MCF 10A (cell line): ENCODE measurements around the gene SOWAHA. TPM values are rescaled to one million over a fixed set of nuclear protein-coding genes. Genes with fewer than 3 reads are reported as not detected.
"Not testable (repeated sequence)": the region's sequence is repeated elsewhere in the genome, so short reads cannot be mapped to it uniquely, and the experiment has no call there.

Experiments
- BruUV-seq: library from RNA; stranded (reverse); fragments of 400-500 nt; replicated peaks from 2 replicates; lab custom pipeline; 2021; lab: Mats Ljungman, UMichigan
- CTCF ChIA-PET: fragments of 300-600 bp; sonication (Branson Sonifier 250); formaldehyde crosslinking; extraction: SDS; loops from one replicate; lab custom pipeline; 2021; ENCODE audit warnings: antibody characterized with exemption, inconsistent platforms; lab: Yijun Ruan, JAX
- POLR2A ChIA-PET: fragments of 300-600, 350-650 bp; sonication (Branson Sonifier 250); formaldehyde crosslinking; extraction: SDS; loops from one replicate; lab custom pipeline; 2020; ENCODE audit warnings: antibody characterized with exemption, inconsistent platforms; lab: Yijun Ruan, JAX
- DNase-seq: peaks from one replicate; pipeline ENCODE4 v3.0.0-alpha.2; 2018; ENCODE audit not compliant: unreplicated experiment
- H3K27ac Mint-ChIP-seq: one replicate; pipeline ENCODE4 v1.8.0; 2022; ENCODE audit warnings: mild to moderate bottlenecking, low read depth, mixed read lengths; ENCODE audit not compliant: unreplicated experiment
- H3K27me3 Mint-ChIP-seq: one replicate; pipeline ENCODE4 v1.8.0; 2022; ENCODE audit warnings: mixed read lengths; ENCODE audit not compliant: insufficient read depth, unreplicated experiment
- H3K36me3 Mint-ChIP-seq: one replicate; pipeline ENCODE4 v1.8.0; 2022; ENCODE audit warnings: mild to moderate bottlenecking, moderate library complexity, mixed read lengths; ENCODE audit not compliant: insufficient read depth, unreplicated experiment
- H3K4me1 Mint-ChIP-seq: one replicate; pipeline ENCODE4 v1.8.0; 2022; ENCODE audit warnings: mixed read lengths; ENCODE audit not compliant: insufficient read depth, unreplicated experiment
- H3K4me3 Mint-ChIP-seq: one replicate; pipeline ENCODE4 v1.8.0; 2022; ENCODE audit warnings: mild to moderate bottlenecking, moderate library complexity, mixed read lengths; ENCODE audit not compliant: unreplicated experiment
- H3K9me3 Mint-ChIP-seq: one replicate; pipeline ENCODE4 v1.8.0; 2022; ENCODE audit warnings: mixed read lengths; ENCODE audit not compliant: unreplicated experiment
- CTCF ChIP-seq: fragments of 200-600 bp; IDR thresholded peaks from one replicate; pipeline ENCODE4 v1.8.0; 2022; ENCODE audit warnings: antibody characterized with exemption, mild to moderate bottlenecking; ENCODE audit not compliant: unreplicated experiment
- intact Hi-C: fragments of 100-400 bp; cut with micrococcal nuclease; formaldehyde crosslinking; loops from 2 replicates; pipeline ENCODE4 v1.14.1; 2022
- total RNA-seq: library from RNA; stranded (reverse); gene quantifications from 2 replicates; pipeline ENCODE4 v1.2.3, GENCODE V29; 2022

SOWAHA gene
- total RNA-seq, 1 experiment from 2014 or later, result not detected

GRCh38 chr5:132853323-132853722 lies 40.2 kb downstream of the SOWAHA start:
- no TSS peak for BruUV-seq
- intact Hi-C loops, result no loop called here
- no peak overlapping the region for H3K4me3 Mint-ChIP-seq
- TF ChIP-seq CTCF, result no peak
- no peaks in the 10 kb centered on the region for H3K4me1 Mint-ChIP-seq
- no peak for DNase-seq
- H3K36me3 Mint-ChIP-seq, result no peaks in the 10 kb centered on the region
- ChIA-PET CTCF (interaction anchor here (0.7 to 6.6 kb wide), 5 partner anchors 8 to 34 kb away, joined by 3 to 37 read pairs (median 3); partner anchors contain the start of genes GDF9 and UQCRQ), POLR2A (interaction anchor here (0.7 to 4.8 kb wide), 4 partner anchors 13 to 163 kb away, joined by 3 to 53 read pairs (median 16); partner anchors contain the start of genes GDF9 and UQCRQ)
- no peaks in the 10 kb centered on the region for H3K9me3 Mint-ChIP-seq
- peaks cover 13% of the 10 kb centered on the region for H3K27me3 Mint-ChIP-seq
- H3K27ac Mint-ChIP-seq, result no peak overlapping the region

- POLR2A ChIA-PET, result interaction anchor here (0.7 to 4.8 kb wide), 6 partner anchors 10 to 164 kb away, joined by 3 to 53 read pairs (median 8); partner anchors contain the start of genes GDF9 and UQCRQ
- H3K9me3 Mint-ChIP-seq, result no peaks in the 10 kb centered on the region
- no peak for TF ChIP-seq CTCF
- H3K36me3 Mint-ChIP-seq, result no peaks in the 10 kb centered on the region
- peaks cover 13% of the 10 kb centered on the region for H3K27me3 Mint-ChIP-seq
- H3K27ac Mint-ChIP-seq, result no peak overlapping the region
- CTCF ChIA-PET, result interaction anchor here (0.7 to 6.6 kb wide), 8 partner anchors 9 to 35 kb away, joined by 3 to 37 read pairs (median 4); partner anchors contain the start of genes GDF9 and UQCRQ
- no peak for DNase-seq
- intact Hi-C loops, result no loop called here
- no TSS peak for BruUV-seq
- H3K4me3 Mint-ChIP-seq, result no peak overlapping the region
- no peaks in the 10 kb centered on the region for H3K4me1 Mint-ChIP-seq
Observed at GRCh38 chr5:132853790-132854189, 40.7 kb downstream of the SOWAHA start.

- ChIA-PET POLR2A (interaction anchor here (1.0 to 4.8 kb wide), 5 partner anchors 9 to 22 kb away, joined by 3 to 53 read pairs (median 11); partner anchors contain the start of genes GDF9 and UQCRQ), CTCF (interaction anchor here (0.7 to 6.6 kb wide), 7 partner anchors 9 to 54 kb away, joined by 3 to 37 read pairs (median 4); partner anchors contain the start of genes GDF9 and UQCRQ)
- H3K4me3 Mint-ChIP-seq, result no peak overlapping the region
- H3K36me3 Mint-ChIP-seq, result no peaks in the 10 kb centered on the region
- DNase-seq, result no peak
- TF ChIP-seq CTCF, result no peak
- no peak overlapping the region for H3K27ac Mint-ChIP-seq
- no peaks in the 10 kb centered on the region for H3K4me1 Mint-ChIP-seq
- intact Hi-C loops, result no loop called here
- H3K27me3 Mint-ChIP-seq, result peaks cover 13% of the 10 kb centered on the region
- no peaks in the 10 kb centered on the region for H3K9me3 Mint-ChIP-seq
- no TSS peak for BruUV-seq
Observed at GRCh38 chr5:132854301-132854700, 41.2 kb downstream of the SOWAHA start.

GRCh38 chr5:132854992-132855391 lies 41.9 kb downstream of the SOWAHA start:
- BruUV-seq, H3K36me3 Mint-ChIP-seq, H3K27ac Mint-ChIP-seq, intact Hi-C loops, DNase-seq, H3K4me3 Mint-ChIP-seq, H3K9me3 Mint-ChIP-seq, H3K4me1 Mint-ChIP-seq: not testable (repeated sequence)
- POLR2A ChIA-PET, result interaction anchor here (0.5 to 4.8 kb wide), 7 partner anchors 9 to 983 kb away, joined by 3 to 53 read pairs (median 4); partner anchors contain the start of genes GDF9 and UQCRQ
- peaks cover 13% of the 10 kb centered on the region for H3K27me3 Mint-ChIP-seq
- CTCF ChIA-PET, result interaction anchor here (0.7 to 6.6 kb wide), 7 partner anchors 10 to 616 kb away, joined by 3 to 37 read pairs (median 4); partner anchors contain the start of genes GDF9 and UQCRQ
